ENCODE data around the gene NKD1. TPM values are rescaled to one million over a fixed set of nuclear protein-coding genes. Genes with fewer than 3 reads are reported as not detected.

Gene NKD1
- total and polyA plus RNA-seq, 2 of the 8 experiments (the other 6 are each of a cell fraction or from before 2014, with no cell fraction given) = 0.70 to 4.5 TPM

DNA sequence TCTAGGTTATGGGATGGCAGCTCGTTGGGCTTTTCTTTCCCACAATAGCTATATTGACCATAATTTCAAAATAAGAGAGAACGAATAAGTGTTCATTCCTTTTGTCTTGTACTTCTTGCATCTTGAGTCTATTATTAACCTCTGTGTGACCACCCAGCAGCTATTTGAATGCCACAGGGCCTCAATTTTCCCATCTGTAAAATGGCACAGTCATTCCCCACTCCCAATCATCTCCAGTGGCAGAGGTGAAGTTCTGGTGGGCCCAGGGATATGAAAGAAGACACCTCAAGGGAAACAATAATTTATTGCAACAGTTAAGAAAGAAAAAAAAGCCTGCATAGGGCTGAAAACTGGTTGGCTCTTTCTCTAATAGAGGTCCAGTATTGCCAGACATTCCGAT, 28.6 kb upstream of the NKD1 start:
- H3K4ac ChIP-seq (replicated peaks; ENCODE audit: insufficient read length, low read depth, low read length) = no peak overlapping the region
- CTCF ChIA-PET (ENCODE audit: partially characterized antibody) = interaction anchor here (0.9 to 4.6 kb wide), 5 partner anchors 10 to 287 kb away, joined by 3 to 17 read pairs (median 5); no protein-coding TSS in a partner anchor
- no peak overlapping the region for H3K9ac ChIP-seq (replicated peaks in 1 of 4; ENCODE audit: extremely low read depth in 1 of 4, low read depth in 3 of 4, low read length in 3 of 4)
- H3K23ac ChIP-seq (ENCODE audit: insufficient read length) = no peak overlapping the region
- no peak overlapping the region for H4K5ac ChIP-seq (ENCODE audit: insufficient read length, low read depth, low read length)
- H3K18ac ChIP-seq (ENCODE audit: extremely low read depth, low read length) = no peak overlapping the region
- H3K4me2 ChIP-seq (ENCODE audit: insufficient read depth in 1 of 2, low read depth in 2 of 2, low read length in 2 of 2) = no peak overlapping the region
- H3K27me3 ChIP-seq (replicated peaks in 1 of 4; ENCODE audit: control insufficient read depth in 3 of 4, extremely low read depth in 1 of 4, insufficient read depth in 3 of 4, low read length in 3 of 4) = no peaks in the 10 kb centered on the region
- H3K4me3 ChIP-seq (ENCODE audit: extremely low read depth in 1 of 4, insufficient read depth in 2 of 4, low read depth in 3 of 4, low read length in 4 of 4) = no peak overlapping the region
- H3K79me1 ChIP-seq (ENCODE audit: low read depth, low read length) = no peaks in the 10 kb centered on the region
- H3K36me3 ChIP-seq (ENCODE audit: control insufficient read depth in 2 of 4, insufficient read depth in 4 of 4, low read length in 3 of 4) = no peaks in the 10 kb centered on the region
- H3K79me2 ChIP-seq (ENCODE audit: control insufficient read depth in 1 of 2, insufficient read depth in 2 of 2, low read length in 2 of 2) = no peaks in the 10 kb centered on the region
- no peaks in the 10 kb centered on the region for H3K23me2 ChIP-seq (ENCODE audit: low read depth, low read length)
- no peak for DNase-seq (ENCODE audit: low read depth in 1 of 2, low spot score in 2 of 2)
- H2AFZ ChIP-seq (ENCODE audit: low read length) = no peak overlapping the region
- no peak overlapping the region for H4K91ac ChIP-seq (replicated peaks; ENCODE audit: insufficient read length, low read length)
- TF ChIP-seq RBBP5 (IDR thresholded peaks at IDR 0.05; ENCODE audit: borderline replicate concordance, low read depth, low read length) (no peak), GTF2F1 (IDR thresholded peaks at IDR 0.05; ENCODE audit: borderline replicate concordance, low read depth, low read length) (no peak), TAF7 (optimal IDR thresholded peaks at IDR 0.05; ENCODE audit: borderline replicate concordance, low read depth, low read length) (no peak), SUZ12 (IDR thresholded peaks at IDR 0.05; ENCODE audit: low read length) (no peak)
- no peak overlapping the region for H4K8ac ChIP-seq (ENCODE audit: extremely low read depth, insufficient read depth, low read length)
- H3K9me3 ChIP-seq (ENCODE audit: insufficient read depth in 2 of 2, low read depth in 1 of 2, low read length in 1 of 2) = peaks cover 5% of the 10 kb centered on the region in 2 experiments; a peak in 1 of 4 replicates
- no peak overlapping the region for H2BK20ac ChIP-seq (ENCODE audit: low read length)
- no peaks in the 10 kb centered on the region for H4K20me1 ChIP-seq (replicated peaks in 1 of 2; ENCODE audit: control insufficient read depth in 1 of 2, insufficient read depth in 2 of 2, low read length in 2 of 2)
- H3K14ac ChIP-seq (ENCODE audit: insufficient read length) = no peak overlapping the region
- no peak overlapping the region for H3K27ac ChIP-seq (ENCODE audit: low read depth, low read length)
- no peak overlapping the region for H2AK5ac ChIP-seq (ENCODE audit: low read depth, low read length)
- H3K56ac ChIP-seq (replicated peaks; ENCODE audit: insufficient read length, low read depth, low read length) = no peak overlapping the region
- no peak overlapping the region for H2BK15ac ChIP-seq (ENCODE audit: low read length)
- no peak overlapping the region for H2BK5ac ChIP-seq (ENCODE audit: low read depth, low read length)
- POLR2A ChIA-PET (ENCODE audit: partially characterized antibody) = no interaction called here
- H3K4me1 ChIP-seq (replicated peaks in 1 of 4; ENCODE audit: control insufficient read depth in 3 of 4, insufficient read depth in 4 of 4, low read length in 3 of 4) = peaks cover 0 to 2% (median 0%) of the 10 kb centered on the region in 4 experiments; a peak in 1 of 7 replicates
- FAIRE-seq = no peak
- 78% methylated on average over 3 of the region's 3 CpGs; no CpG with 5 or more reads in 1 of the 2 experiments for WGBS, 2 experiments (ENCODE audit: extremely low coverage in 1 of 2, insufficient coverage in 1 of 2, insufficient read length in 1 of 2, insufficient replicate concordance in 2 of 2, low coverage in 1 of 2, low lambda C conversion rate in 2 of 2, missing lambda C conversion rate in 1 of 2)
- H2BK120ac ChIP-seq (replicated peaks; ENCODE audit: low read depth, low read length) = no peak overlapping the region
- H2BK12ac ChIP-seq (ENCODE audit: low read depth, low read length) = no peak overlapping the region

Data from H1 (cell line).